T-cell (primary cell): Measurements from ENCODE around the gene SLC16A14. TPM values are rescaled to one million over a fixed set of nuclear protein-coding genes. Genes with fewer than 3 reads are reported as not detected.

ENCODE experiments used
- ATAC-seq, 4 experiments: fragments of 200-7000 bp in 3 of 4; fragments of 150-1000 bp in 1 of 4; cut with Tn5 transposase; replicated peaks in 1 of 4; 1 replicate in 3 of 4; 2 replicates in 1 of 4; pipeline ENCODE4 v1.10.0; 2021; ENCODE audit warnings: moderate library complexity in 3 of 4, mild to moderate bottlenecking in 2 of 4, moderate number of reproducible peaks in 1 of 4
- CTCF ChIA-PET, 2 donors: fragments of 300-600 bp; sonication (Branson Sonifier 250); formaldehyde crosslinking; loops; one replicate each; lab custom pipeline; 2022; ENCODE audit warnings: antibody characterized with exemption in 2 of 2; lab: Charles Lee
- POLR2A ChIA-PET, 2 donors: fragments of 300-600 bp; sonication (Branson Sonifier 250); formaldehyde crosslinking; loops; one replicate each; lab custom pipeline; 2022; ENCODE audit warnings: antibody characterized with exemption in 2 of 2; lab: Charles Lee
- DNase-seq, 35 experiments: peaks; one replicate each; pipeline versions ENCODE4 v3.0.0 to v3.0.0-alpha.2; 2013 to 2023
- H3K27ac ChIP-seq: one replicate; pipeline ENCODE4 v1.5.1; 2013; ENCODE audit warnings: low read length
- H3K27me3 ChIP-seq, 2 experiments: replicated peaks in 1 of 2; 1 replicate in 1 of 2; 2 replicates in 1 of 2; pipeline versions ENCODE4 v1.6.1 to v1.7.0; 2013; ENCODE audit warnings: low read length in 1 of 2, mixed read lengths in 1 of 2; ENCODE audit not compliant: control insufficient read depth in 2 of 2, insufficient read depth in 2 of 2; ENCODE audit errors: extremely low read depth in 1 of 2
- H3K36me3 ChIP-seq, 2 donors: 1 replicate in 1 of 2; 2 replicates in 1 of 2; pipeline versions ENCODE4 v1.6.1 to v1.7.0; 2013; ENCODE audit warnings: low read length in 1 of 2; ENCODE audit not compliant: control insufficient read depth in 2 of 2, insufficient read depth in 1 of 2; ENCODE audit errors: extremely low read depth in 1 of 2
- H3K4me1 ChIP-seq, 2 experiments: 1 replicate in 1 of 2; 2 replicates in 1 of 2; pipeline versions ENCODE4 v1.6.1 to v1.7.0; 2013; ENCODE audit warnings: low read length in 2 of 2, mixed read lengths in 1 of 2; ENCODE audit not compliant: insufficient read depth in 2 of 2, control insufficient read depth in 1 of 2; ENCODE audit errors: extremely low read depth in 1 of 2
- H3K4me3 ChIP-seq, 2 donors: 1 replicate in 1 of 2; 2 replicates in 1 of 2; pipeline versions ENCODE4 v1.5.1 to v1.7.0; 2013; ENCODE audit warnings: mild to moderate bottlenecking in 2 of 2, low read length in 1 of 2, moderate library complexity in 1 of 2; ENCODE audit not compliant: control insufficient read depth in 1 of 2; ENCODE audit errors: extremely low read depth in 1 of 2
- H3K9me3 ChIP-seq: 2 replicates; pipeline ENCODE4 v1.7.0; 2013
- H3K27ac Mint-ChIP-seq, 2 donors: one replicate each; pipeline ENCODE4 v1.8.0; 2020 to 2021; ENCODE audit warnings: mild to moderate bottlenecking in 2 of 2, mixed read lengths in 2 of 2
- H3K27me3 Mint-ChIP-seq, 2 donors: one replicate each; pipeline ENCODE4 v1.8.0; 2021 to 2022; ENCODE audit warnings: mixed read lengths in 2 of 2
- H3K36me3 Mint-ChIP-seq: one replicate; pipeline ENCODE4 v1.8.0; 2021; ENCODE audit warnings: mixed read lengths
- H3K4me1 Mint-ChIP-seq, 3 donors: one replicate each; pipeline ENCODE4 v1.8.0; 2020 to 2022; ENCODE audit warnings: mixed read lengths in 3 of 3, mild to moderate bottlenecking in 1 of 3
- H3K4me3 Mint-ChIP-seq, 3 donors: one replicate each; pipeline ENCODE4 v1.8.0; 2020 to 2022; ENCODE audit warnings: mild to moderate bottlenecking in 3 of 3, mixed read lengths in 3 of 3, moderate library complexity in 3 of 3
- H3K9me3 Mint-ChIP-seq, 3 donors: one replicate each; pipeline ENCODE4 v1.8.0; 2020 to 2022; ENCODE audit warnings: mixed read lengths in 3 of 3
- WGBS: methylation state at CpG from one replicate; pipeline ENCODE4 v1.1.5; 2013; ENCODE audit warnings: missing lambda C conversion rate; ENCODE audit not compliant: insufficient coverage; 5-methylcytosine and 5-hydroxymethylcytosine counted together
- total RNA-seq, 35 experiments: library from RNA in 6 of 35; stranded (reverse) in 6 of 35; fragments of 120-200 nt in 1 of 35; gene quantifications; one replicate each; pipeline versions ENCODE4 v1.2.1 to v1.2.4 and lab custom pipeline; 2013 to 2026

Gene SLC16A14
- total RNA-seq, 5 donors from 2014 or later (not counting 1 experiment from before 2014, with no cell fraction given): 0.12 to 0.60 (median 0.41) TPM

- Mint-ChIP-seq H3K9me3 (no peaks in the 10 kb centered on the region), H3K27me3 (peaks cover 0 to 3% of the 10 kb centered on the region in 2 donors), H3K36me3 (no peaks in the 10 kb centered on the region), H3K4me1 (no peaks in the 10 kb centered on the region), H3K27ac (no peak overlapping the region), H3K4me3 (no peak overlapping the region)
- Histone ChIP-seq H3K27me3 (peaks cover 0 to 7% of the 10 kb centered on the region in 2 experiments), H3K27ac (no peak overlapping the region), H3K9me3 (no peaks in the 10 kb centered on the region), H3K36me3 (no peaks in the 10 kb centered on the region), H3K4me1 (no peaks in the 10 kb centered on the region), H3K4me3 (no peak overlapping the region)
- ChIA-PET CTCF (no interaction called here), POLR2A (no interaction called here)
- ATAC-seq: no peak
- WGBS: 88% methylated on average over 5 of the region's 7 CpGs
- no peak for DNase-seq
Measured at GRCh38 chr2:230085201-230085600, 16.5 kb upstream of the SLC16A14 start.

- Mint-ChIP-seq H3K27me3 (peaks cover 0 to 3% of the 10 kb centered on the region in 2 donors), H3K4me1 (no peaks in the 10 kb centered on the region), H3K27ac (no peak overlapping the region), H3K4me3 (no peak overlapping the region), H3K36me3 (no peaks in the 10 kb centered on the region), H3K9me3 (no peaks in the 10 kb centered on the region)
- ATAC-seq (no peak), DNase-seq (no peak)
- H3K9me3 ChIP-seq: no peaks in the 10 kb centered on the region
- WGBS: 60% methylated on average over 1 of the region's 5 CpGs
- no peaks in the 10 kb centered on the region for H3K4me1 ChIP-seq
- no peaks in the 10 kb centered on the region for H3K36me3 ChIP-seq
- H3K4me3 ChIP-seq: no peak overlapping the region
- no peaks in the 10 kb centered on the region for H3K27me3 ChIP-seq
- POLR2A ChIA-PET: interaction anchor here (0.5 to 0.8 kb wide), 3 partner anchors 10 to 74 kb away, joined by 3 to 4 read pairs (median 3); no protein-coding TSS in a partner anchor
- H3K27ac ChIP-seq: no peak overlapping the region
- CTCF ChIA-PET: interaction anchor here (0.7 to 1.1 kb wide), 2 partner anchors 11 to 840 kb away, joined by 3 to 13 read pairs; no protein-coding TSS in a partner anchor
Measured at GRCh38 chr2:230077851-230078547, 9.3 kb upstream of the SLC16A14 start.

DNA sequence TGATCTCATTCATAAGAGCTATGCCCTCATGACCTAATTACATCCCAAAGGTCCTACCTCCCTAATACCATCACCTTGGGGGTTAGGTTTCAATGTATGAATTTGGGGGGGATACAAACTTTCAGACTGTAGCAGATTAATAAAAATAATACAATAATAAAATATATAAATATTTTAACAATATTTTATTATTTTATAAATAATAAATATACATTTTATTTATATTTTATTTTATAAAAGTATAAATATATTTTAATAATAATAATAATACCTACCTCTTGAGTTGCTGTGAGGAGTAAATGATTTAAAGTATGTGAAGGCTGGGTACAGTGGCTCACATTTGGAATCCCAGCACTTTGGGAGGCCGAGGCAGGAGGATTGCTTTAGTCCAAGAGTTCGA, 8.1 kb upstream of the SLC16A14 start:
- Histone ChIP-seq H3K9me3 (no peaks in the 10 kb centered on the region), H3K36me3 (no peaks in the 10 kb centered on the region), H3K27me3 (peaks cover 0 to 4% of the 10 kb centered on the region in 2 experiments), H3K4me1 (no peaks in the 10 kb centered on the region), H3K27ac (no peak overlapping the region), H3K4me3 (no peak overlapping the region)
- ChIA-PET POLR2A (interaction anchor here in 1 of 2 donors (0.8 kb wide), 1 partner anchor 9 kb away, joined by 3 read pairs; no protein-coding TSS in a partner anchor), CTCF (interaction anchor here in 1 of 2 donors (0.5 to 1.3 kb wide), 2 partner anchors 9 to 231 kb away, joined by 4 to 6 read pairs; no protein-coding TSS in a partner anchor)
- Mint-ChIP-seq H3K27ac (no peak overlapping the region), H3K9me3 (no peaks in the 10 kb centered on the region), H3K27me3 (peaks cover 2 to 3% of the 10 kb centered on the region in 2 donors), H3K36me3 (no peaks in the 10 kb centered on the region), H3K4me1 (no peaks in the 10 kb centered on the region), H3K4me3 (no peak overlapping the region)
- ATAC-seq (no peak), DNase-seq (no peak)
- 65% methylated on average over 2 of the region's 2 CpGs for WGBS

DNA sequence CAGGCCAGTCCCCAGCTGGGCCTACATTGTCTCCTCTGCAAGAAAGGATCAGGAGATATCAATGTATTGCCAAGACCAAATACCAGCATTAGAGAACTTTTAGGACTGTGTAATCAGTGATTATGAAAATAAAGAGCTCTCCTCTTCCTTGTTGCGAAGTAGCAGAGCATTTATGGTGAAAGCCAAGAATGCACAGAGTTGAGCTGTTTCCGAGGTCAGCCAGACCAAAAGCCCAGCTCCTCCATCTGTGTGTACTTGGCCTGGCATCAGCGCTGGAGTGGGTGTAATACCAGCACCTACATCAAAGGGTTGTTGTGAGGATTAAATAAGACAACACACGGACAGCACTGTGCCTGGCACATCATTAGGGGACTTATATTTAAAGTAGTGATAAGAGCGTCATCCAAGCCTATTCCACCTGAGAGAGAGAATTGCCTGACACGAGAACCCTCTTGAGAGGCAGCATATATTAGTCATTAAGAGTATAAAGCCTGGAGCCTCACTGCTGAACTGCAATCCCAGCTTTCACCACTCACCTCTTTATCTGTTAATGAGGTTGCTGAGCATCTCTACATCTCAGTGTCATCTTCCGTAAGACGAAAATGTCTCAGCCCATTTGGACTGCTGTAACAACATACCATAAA, 7.4 kb upstream of the SLC16A14 start:
- Histone ChIP-seq H3K27ac (no peak overlapping the region), H3K9me3 (no peaks in the 10 kb centered on the region), H3K4me1 (no peaks in the 10 kb centered on the region), H3K36me3 (no peaks in the 10 kb centered on the region), H3K4me3 (no peak overlapping the region), H3K27me3 (peaks cover 0 to 7% of the 10 kb centered on the region in 2 experiments)
- Mint-ChIP-seq H3K36me3 (no peaks in the 10 kb centered on the region), H3K9me3 (no peaks in the 10 kb centered on the region), H3K4me1 (no peaks in the 10 kb centered on the region), H3K27ac (no peak overlapping the region), H3K4me3 (no peak overlapping the region), H3K27me3 (peaks cover 2 to 3% of the 10 kb centered on the region in 2 donors)
- POLR2A ChIA-PET: no interaction called here
- WGBS: no CpG with 5 or more reads among the region's 8 CpGs
- CTCF ChIA-PET: interaction anchor here (0.5 to 1.3 kb wide), 2 partner anchors 9 to 10 kb away, joined by 3 to 4 read pairs; no protein-coding TSS in a partner anchor
- DNase-seq: no peak
- ATAC-seq: no peak

GRCh38 chr2:230071421-230071820, 2.7 kb upstream of the SLC16A14 start:
- Mint-ChIP-seq H3K27ac (no peak overlapping the region), H3K4me3 (no peak overlapping the region), H3K9me3 (no peaks in the 10 kb centered on the region), H3K4me1 (peaks cover 9 to 17% (median 11%) of the 10 kb centered on the region in 3 donors), H3K36me3 (no peaks in the 10 kb centered on the region), H3K27me3 (peaks cover 7 to 12% of the 10 kb centered on the region in 2 donors)
- H3K36me3 ChIP-seq: no peaks in the 10 kb centered on the region
- ChIA-PET CTCF (no interaction called here), POLR2A (interaction anchor here in 1 of 2 donors (0.7 kb wide), 1 partner anchor 127 kb away, joined by 8 read pairs; no protein-coding TSS in a partner anchor)
- H3K4me3 ChIP-seq: no peak overlapping the region
- H3K27me3 ChIP-seq: peaks cover 0 to 18% of the 10 kb centered on the region in 2 experiments
- H3K9me3 ChIP-seq: no peaks in the 10 kb centered on the region
- no peak overlapping the region for H3K27ac ChIP-seq
- no CpG with 5 or more reads among the region's 7 CpGs for WGBS
- ATAC-seq (no peak), DNase-seq (no peak)
- peaks cover 0 to 22% of the 10 kb centered on the region in 2 experiments for H3K4me1 ChIP-seq

GRCh38 chr2:230069402-230069801, 678 bp upstream of the SLC16A14 start:
- ChIA-PET POLR2A (interaction anchor here in 1 of 2 donors (0.7 kb wide), 1 partner anchor 28 kb away, joined by 4 read pairs; no protein-coding TSS in a partner anchor), CTCF (interaction anchor here in 1 of 2 donors (0.9 kb wide), 1 partner anchor 9 kb away, joined by 3 read pairs; no protein-coding TSS in a partner anchor)
- no peak for DNase-seq
- 73% methylated on average over 3 of the region's 6 CpGs for WGBS
- peaks cover 4 to 12% of the 10 kb centered on the region in 2 donors for H3K27me3 Mint-ChIP-seq
- H3K9me3 ChIP-seq: no peaks in the 10 kb centered on the region
- no peak for ATAC-seq
- H3K4me1 Mint-ChIP-seq: peaks cover 9 to 19% (median 11%) of the 10 kb centered on the region in 3 donors
- H3K27ac ChIP-seq: no peak overlapping the region
- H3K4me3 ChIP-seq: no peak overlapping the region
- H3K36me3 ChIP-seq: no peaks in the 10 kb centered on the region
- H3K36me3 Mint-ChIP-seq: no peaks in the 10 kb centered on the region
- H3K27me3 ChIP-seq: peaks cover 0 to 20% of the 10 kb centered on the region in 2 experiments
- H3K4me3 Mint-ChIP-seq: peak overlapping the region; percentile 82 to 87 (median 87)
- no peaks in the 10 kb centered on the region for H3K9me3 Mint-ChIP-seq
- no peak overlapping the region for H3K27ac Mint-ChIP-seq
- H3K4me1 ChIP-seq: peaks cover 0 to 22% of the 10 kb centered on the region in 2 experiments
